Measurements from ENCODE around the gene SARNP.

Gene SARNP

GRCh38 chr12:55852740-55853139, 35.2 kb upstream of the SARNP start:
- no peak for DNase-seq (ENCODE audit: low read depth)
- TF ChIP-seq CTCF (IDR thresholded peaks at IDR 0.05; ENCODE audit: control insufficient read depth, extremely low read depth, insufficient read depth): no peak
- no peak overlapping the region for H3K4me3 ChIP-seq (ENCODE audit: low read depth, low read length)

GRCh38 chr12:55850893-55851292, 33.4 kb upstream of the SARNP start:
- no peak overlapping the region for H3K4me3 ChIP-seq (ENCODE audit: low read depth, low read length)
- no peak for TF ChIP-seq CTCF (IDR thresholded peaks at IDR 0.05; ENCODE audit: control insufficient read depth, extremely low read depth, insufficient read depth)
- DNase-seq (ENCODE audit: low read depth): no peak

GRCh38 chr12:55850401-55850800, 32.9 kb upstream of the SARNP start:
- no peak for TF ChIP-seq CTCF (IDR thresholded peaks at IDR 0.05; ENCODE audit: control insufficient read depth, extremely low read depth, insufficient read depth)
- H3K4me3 ChIP-seq (ENCODE audit: low read depth, low read length): no peak overlapping the region
- DNase-seq (ENCODE audit: low read depth): no peak

- no peak overlapping the region for H3K4me3 ChIP-seq (ENCODE audit: low read depth, low read length)
- no peak for DNase-seq (ENCODE audit: low read depth)
- TF ChIP-seq CTCF (IDR thresholded peaks at IDR 0.05; ENCODE audit: control insufficient read depth, extremely low read depth, insufficient read depth): no peak
Measured at GRCh38 chr12:55849616-55850343, 32.3 kb upstream of the SARNP start.

- H3K4me3 ChIP-seq (ENCODE audit: low read depth, low read length): no peak overlapping the region
- TF ChIP-seq CTCF (IDR thresholded peaks at IDR 0.05; ENCODE audit: control insufficient read depth, extremely low read depth, insufficient read depth): no peak
- no peak for DNase-seq (ENCODE audit: low read depth)
Measured at GRCh38 chr12:55847603-55848291, 30.2 kb upstream of the SARNP start.

- H3K4me3 ChIP-seq (ENCODE audit: low read depth, low read length): no peak overlapping the region
Measured at GRCh38 chr12:55847033-55847432, 29.5 kb upstream of the SARNP start.

More at GRCh38 chr12:55847033-55847432, 29.5 kb upstream of the SARNP start:
- no peak for DNase-seq (ENCODE audit: low read depth)
- TF ChIP-seq CTCF (IDR thresholded peaks at IDR 0.05; ENCODE audit: control insufficient read depth, extremely low read depth, insufficient read depth): no peak

Data from LNCaP clone FGC (cell line).